NB4 (cell line): ENCODE measurements around the gene DHX58.
"Not testable (repeated sequence)": the region's sequence is repeated elsewhere in the genome, so short reads cannot be mapped to it uniquely, and the experiment has no call there.

ENCODE experiments used
- DNase-seq: peaks from one replicate; pipeline ENCODE4 v3.0.0; 2010; ENCODE audit warnings: low read depth
- H3K4me3 ChIP-seq: one replicate; pipeline ENCODE4 v1.5.1; 2011; ENCODE audit warnings: mild to moderate bottlenecking, low read depth, low read length, moderate library complexity
- MYC ChIP-seq: IDR thresholded peaks from 2 replicates; pipeline ENCODE4 v1.6.1; 2011; ENCODE audit warnings: low read depth, low read length
- POLR2A ChIP-seq: IDR thresholded peaks from 2 replicates; pipeline ENCODE4 v1.6.1; 2011; ENCODE audit warnings: mild to moderate bottlenecking; ENCODE audit not compliant: insufficient read length; ENCODE audit errors: extremely low read depth
- TF ChIP-seq, protein P1 (sequence below): IDR thresholded peaks from one replicate; pipeline ENCODE4 v1.5.1; 2012; ENCODE audit warnings: low read depth, low read length
- TF ChIP-seq, protein P2 (sequence below): IDR thresholded peaks from 2 replicates; pipeline ENCODE4 v1.6.1; 2011; ENCODE audit warnings: low read depth, low read length

Gene DHX58

DNA sequence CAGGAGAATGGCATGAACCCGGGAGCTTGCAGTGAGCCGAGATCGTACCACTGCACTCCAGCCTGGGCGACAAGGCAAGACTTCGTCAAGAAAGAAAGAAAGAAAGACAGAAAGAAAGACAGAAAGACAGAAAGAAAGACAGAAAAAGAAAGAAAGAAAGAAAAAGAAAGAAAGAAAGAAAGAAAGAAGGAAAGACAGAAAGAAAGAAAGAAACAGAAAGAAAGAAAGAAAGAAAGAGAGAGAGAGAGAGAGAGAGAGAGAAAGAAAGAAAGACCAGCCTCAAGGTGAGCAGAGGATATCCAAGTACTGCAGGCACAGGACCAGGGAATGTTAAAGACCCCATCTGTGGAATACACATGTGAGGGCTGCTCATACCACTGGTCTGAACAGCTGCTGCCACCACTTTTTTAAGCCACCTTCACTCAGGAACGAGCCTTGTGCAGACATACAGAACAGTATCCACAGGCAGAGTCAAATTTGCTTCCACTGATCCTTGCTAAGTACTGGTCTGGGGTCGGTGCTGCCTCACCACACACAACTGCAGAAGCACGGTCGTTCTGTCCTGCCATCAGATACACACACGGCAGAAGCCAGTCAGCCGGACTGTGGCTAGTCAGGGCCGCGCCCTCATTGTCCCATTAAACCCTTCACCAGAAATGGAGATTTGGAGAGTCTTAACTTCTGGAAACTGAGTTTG, 34.5 kb upstream of the DHX58 start:
- H3K4me3 ChIP-seq = no peak overlapping the region
- TF ChIP-seq MYC (no peak), POLR2A (no peak)
- TF ChIP-seq, protein P1, sequence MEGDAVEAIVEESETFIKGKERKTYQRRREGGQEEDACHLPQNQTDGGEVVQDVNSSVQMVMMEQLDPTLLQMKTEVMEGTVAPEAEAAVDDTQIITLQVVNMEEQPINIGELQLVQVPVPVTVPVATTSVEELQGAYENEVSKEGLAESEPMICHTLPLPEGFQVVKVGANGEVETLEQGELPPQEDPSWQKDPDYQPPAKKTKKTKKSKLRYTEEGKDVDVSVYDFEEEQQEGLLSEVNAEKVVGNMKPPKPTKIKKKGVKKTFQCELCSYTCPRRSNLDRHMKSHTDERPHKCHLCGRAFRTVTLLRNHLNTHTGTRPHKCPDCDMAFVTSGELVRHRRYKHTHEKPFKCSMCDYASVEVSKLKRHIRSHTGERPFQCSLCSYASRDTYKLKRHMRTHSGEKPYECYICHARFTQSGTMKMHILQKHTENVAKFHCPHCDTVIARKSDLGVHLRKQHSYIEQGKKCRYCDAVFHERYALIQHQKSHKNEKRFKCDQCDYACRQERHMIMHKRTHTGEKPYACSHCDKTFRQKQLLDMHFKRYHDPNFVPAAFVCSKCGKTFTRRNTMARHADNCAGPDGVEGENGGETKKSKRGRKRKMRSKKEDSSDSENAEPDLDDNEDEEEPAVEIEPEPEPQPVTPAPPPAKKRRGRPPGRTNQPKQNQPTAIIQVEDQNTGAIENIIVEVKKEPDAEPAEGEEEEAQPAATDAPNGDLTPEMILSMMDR = no peak
- TF ChIP-seq, protein P2, sequence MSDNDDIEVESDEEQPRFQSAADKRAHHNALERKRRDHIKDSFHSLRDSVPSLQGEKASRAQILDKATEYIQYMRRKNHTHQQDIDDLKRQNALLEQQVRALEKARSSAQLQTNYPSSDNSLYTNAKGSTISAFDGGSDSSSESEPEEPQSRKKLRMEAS = no peak
- no peak for DNase-seq

DNA sequence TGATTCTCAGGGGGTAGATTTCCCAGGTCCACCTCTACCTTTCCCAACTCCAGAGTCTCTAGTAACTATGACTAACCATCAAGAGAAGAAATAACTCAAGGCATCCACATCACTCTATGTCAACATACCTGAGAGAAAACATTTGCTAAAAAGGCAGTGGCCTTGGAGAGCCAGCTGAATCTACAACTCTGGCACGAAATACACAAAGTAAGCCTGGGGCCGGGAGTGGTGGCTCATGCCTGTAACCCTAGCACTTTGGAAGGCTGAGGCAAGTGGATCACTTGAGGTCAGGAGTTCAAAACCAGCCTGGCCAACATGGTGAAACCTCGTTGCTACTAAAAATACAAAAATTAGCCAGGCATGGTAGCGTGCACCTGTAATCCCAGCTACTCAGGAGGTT, 30.6 kb upstream of the DHX58 start:
- DNase-seq, H3K4me3 ChIP-seq: not testable (repeated sequence)

DNA sequence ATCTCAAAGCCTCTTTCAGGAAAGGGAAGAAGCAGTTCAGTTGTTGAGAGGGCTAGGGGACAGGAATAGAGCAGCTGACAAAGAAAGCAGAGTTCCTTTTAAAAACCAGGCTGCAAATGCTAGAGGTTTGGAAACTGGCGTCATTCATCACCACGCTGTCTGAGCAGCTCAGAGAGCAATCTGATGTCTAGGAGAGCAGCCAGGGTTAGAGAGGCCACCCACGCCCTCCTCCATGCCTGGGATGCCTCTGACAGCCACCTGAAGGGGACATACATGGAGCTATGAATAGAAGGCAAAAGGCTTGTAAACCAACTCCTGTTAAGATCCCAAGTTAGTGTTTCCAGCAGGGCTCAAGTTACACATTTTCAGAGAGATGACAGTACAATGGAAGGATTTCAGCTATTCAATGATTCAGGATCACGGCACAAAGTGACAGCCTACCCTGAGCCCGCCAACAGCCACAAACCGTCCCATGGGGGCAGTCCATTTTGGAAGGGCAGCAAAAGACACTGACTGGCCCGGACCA, 29.9 kb upstream of the DHX58 start:
- H3K4me3 ChIP-seq = no peak overlapping the region
- DNase-seq = no peak
- TF ChIP-seq MYC (no peak), POLR2A (no peak)
- TF ChIP-seq, protein P2 = no peak
- TF ChIP-seq, protein P1 = no peak

DNA sequence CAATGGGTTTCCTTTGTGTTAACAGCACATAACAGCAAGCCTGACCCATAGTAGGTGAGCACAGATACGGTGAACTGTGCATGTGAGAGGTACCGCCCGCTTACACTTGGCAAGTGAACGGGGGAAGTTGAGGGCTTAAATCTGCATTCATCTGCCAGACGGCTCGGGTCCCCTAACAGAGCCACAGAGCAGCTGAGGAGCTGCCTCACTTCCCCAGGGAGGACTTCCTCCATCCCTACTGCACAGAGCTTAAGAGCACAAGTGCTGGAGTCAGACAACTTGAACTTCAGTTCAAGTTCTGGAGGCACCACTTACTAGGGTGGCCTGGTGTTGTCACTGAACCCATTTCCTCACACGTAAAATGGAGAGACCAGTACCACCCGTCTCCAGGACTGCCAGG, 28.9 kb upstream of the DHX58 start:
- no peak for TF ChIP-seq POLR2A
- TF ChIP-seq, protein P1 = no peak
- TF ChIP-seq MYC = no peak
- TF ChIP-seq, protein P2 = no peak
- H3K4me3 ChIP-seq = no peak overlapping the region
- no peak for DNase-seq

DNA sequence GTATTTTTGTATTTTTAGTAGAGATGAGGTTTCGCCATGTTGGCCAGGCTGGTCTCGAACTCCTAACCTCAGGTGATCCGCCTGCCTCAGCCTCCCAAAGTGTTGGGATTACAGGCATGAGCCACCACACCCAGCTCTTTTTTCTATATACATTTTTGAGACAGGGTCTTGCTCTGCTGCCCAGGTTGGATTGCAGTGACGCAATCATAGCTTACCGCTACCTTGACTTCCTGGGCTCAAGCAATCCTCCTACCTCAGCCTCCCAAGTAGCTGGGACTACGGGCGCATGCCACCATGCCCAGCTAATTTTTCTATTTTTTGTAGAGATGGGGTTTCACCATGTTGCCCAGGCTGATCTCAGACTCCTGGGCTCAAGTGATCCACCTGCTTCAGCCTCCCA, 28.2 kb upstream of the DHX58 start:
- H3K4me3 ChIP-seq = not testable (repeated sequence)

DNA sequence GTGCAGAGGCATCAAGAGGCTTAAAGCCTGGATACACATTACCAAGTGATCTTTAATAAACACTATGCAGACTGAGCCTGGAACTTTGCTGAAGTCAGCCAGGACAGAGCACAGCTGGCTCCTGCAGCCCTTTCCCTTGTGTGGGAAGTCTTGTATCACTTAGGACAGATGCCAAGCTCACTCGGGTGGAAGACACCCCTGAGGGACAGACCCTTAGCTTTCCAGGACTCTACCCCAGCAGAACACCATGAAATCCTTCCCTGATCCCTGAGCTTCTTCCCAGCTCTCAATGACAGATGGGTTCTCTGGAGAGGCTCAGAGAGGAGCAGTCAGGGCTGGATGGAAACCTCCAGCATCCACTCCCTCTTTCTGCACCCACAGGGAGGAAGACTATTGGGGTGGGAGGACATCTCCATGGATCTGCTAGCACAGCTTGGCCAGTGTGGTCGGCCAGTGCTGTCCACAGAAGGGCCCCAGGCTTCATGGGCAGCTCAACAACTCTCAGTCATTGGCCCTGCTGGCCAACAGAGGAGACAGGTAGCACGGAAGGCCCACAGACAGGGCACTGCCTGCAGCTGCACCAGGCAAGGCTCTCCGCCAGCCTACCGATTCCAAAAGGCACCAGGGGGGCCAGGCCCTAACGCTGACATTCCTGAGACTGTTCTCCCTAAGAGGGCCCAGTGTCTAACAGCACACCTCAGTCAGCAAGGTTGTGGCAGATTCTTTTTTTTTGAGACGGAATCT, 26.4 kb upstream of the DHX58 start:
- no peak overlapping the region for H3K4me3 ChIP-seq
- DNase-seq = no peak
- TF ChIP-seq, protein P1 = no peak

More for the DNA sequence above, 28.2 kb upstream of the DHX58 start:
- DNase-seq = not testable (repeated sequence)

DNA sequence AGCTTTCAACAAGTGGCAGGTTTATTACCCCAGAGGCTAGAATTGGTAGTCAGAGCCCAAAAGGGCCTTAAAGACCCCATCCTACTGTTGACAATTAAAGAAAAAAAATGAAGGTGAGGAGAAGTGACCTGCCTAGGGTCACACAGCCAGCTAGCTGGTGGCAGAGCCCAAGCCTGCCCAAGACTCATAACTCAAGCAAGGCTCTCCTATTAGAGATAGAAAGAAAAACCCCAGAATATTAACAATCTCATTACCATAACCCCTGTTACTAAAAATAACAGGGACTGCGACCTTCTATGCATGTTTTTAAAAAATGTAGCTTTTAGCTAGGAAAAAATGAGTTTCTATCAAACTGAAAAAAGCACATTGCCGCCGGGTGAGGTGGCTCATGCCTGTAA, 24.1 kb upstream of the DHX58 start:
- DNase-seq = no peak
- no peak overlapping the region for H3K4me3 ChIP-seq
- no peak for TF ChIP-seq POLR2A
- no peak for TF ChIP-seq MYC
- TF ChIP-seq, protein P1 = no peak
- TF ChIP-seq, protein P2 = no peak
